OCI-LY7 (cell line): ENCODE data around the gene DNAI2.
"Not testable (repeated sequence)": the region's sequence is repeated elsewhere in the genome, so short reads cannot be mapped to it uniquely, and the experiment has no call there.

Experiments
- EZH2phosphoT487 ChIP-seq: fragments of 200-600 bp; sonication (generic); IDR thresholded peaks from 2 replicates; pipeline ENCODE4 v1.6.1; 2018; ENCODE audit warnings: low read depth, borderline replicate concordance, mild to moderate bottlenecking, mixed run types, antibody characterized with exemption, low read length, moderate library complexity, mixed read lengths
- TF ChIP-seq, protein P1 (sequence below): fragments of 200-600 bp; sonication (generic); conservative IDR thresholded peaks from 2 replicates; pipeline ENCODE4 v1.5.1; 2014; ENCODE audit warnings: mild to moderate bottlenecking, antibody characterized with exemption, low read length, moderate library complexity, mixed read lengths

- TF ChIP-seq, protein P1, sequence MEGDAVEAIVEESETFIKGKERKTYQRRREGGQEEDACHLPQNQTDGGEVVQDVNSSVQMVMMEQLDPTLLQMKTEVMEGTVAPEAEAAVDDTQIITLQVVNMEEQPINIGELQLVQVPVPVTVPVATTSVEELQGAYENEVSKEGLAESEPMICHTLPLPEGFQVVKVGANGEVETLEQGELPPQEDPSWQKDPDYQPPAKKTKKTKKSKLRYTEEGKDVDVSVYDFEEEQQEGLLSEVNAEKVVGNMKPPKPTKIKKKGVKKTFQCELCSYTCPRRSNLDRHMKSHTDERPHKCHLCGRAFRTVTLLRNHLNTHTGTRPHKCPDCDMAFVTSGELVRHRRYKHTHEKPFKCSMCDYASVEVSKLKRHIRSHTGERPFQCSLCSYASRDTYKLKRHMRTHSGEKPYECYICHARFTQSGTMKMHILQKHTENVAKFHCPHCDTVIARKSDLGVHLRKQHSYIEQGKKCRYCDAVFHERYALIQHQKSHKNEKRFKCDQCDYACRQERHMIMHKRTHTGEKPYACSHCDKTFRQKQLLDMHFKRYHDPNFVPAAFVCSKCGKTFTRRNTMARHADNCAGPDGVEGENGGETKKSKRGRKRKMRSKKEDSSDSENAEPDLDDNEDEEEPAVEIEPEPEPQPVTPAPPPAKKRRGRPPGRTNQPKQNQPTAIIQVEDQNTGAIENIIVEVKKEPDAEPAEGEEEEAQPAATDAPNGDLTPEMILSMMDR, result not testable (repeated sequence)
- not testable (repeated sequence) for TF ChIP-seq EZH2phosphoT487
Measured at GRCh38 chr17:74279617-74280016, 5.6 kb downstream of the DNAI2 start.
